NT2/D1 (cell line): ENCODE data around the gene PIK3R6.
"Not testable (repeated sequence)": the region's sequence is repeated elsewhere in the genome, so short reads cannot be mapped to it uniquely, and the experiment has no call there.

ENCODE experiments used
- DNase-seq: peaks from one replicate; pipeline ENCODE4 v3.0.0-alpha.2; 2011; ENCODE audit warnings: low read depth, low spot score
- H3K27me3 ChIP-seq: 2 replicates; pipeline ENCODE4 v1.6.0; 2011; ENCODE audit warnings: mild to moderate bottlenecking; ENCODE audit not compliant: insufficient read length, insufficient read depth
- H3K36me3 ChIP-seq: 2 replicates; pipeline ENCODE4 v1.6.1; 2011; ENCODE audit warnings: mild to moderate bottlenecking, low read length, mixed read lengths; ENCODE audit not compliant: insufficient read depth, insufficient read length
- H3K4me1 ChIP-seq: 2 replicates; pipeline ENCODE4 v1.5.1; 2011; ENCODE audit not compliant: insufficient read depth, insufficient read length
- H3K4me3 ChIP-seq: 2 replicates; pipeline ENCODE4 v1.5.1; 2011; ENCODE audit warnings: low read depth; ENCODE audit not compliant: insufficient read length
- H3K9ac ChIP-seq: 2 replicates; pipeline ENCODE4 v1.6.0; 2011; ENCODE audit warnings: low read depth; ENCODE audit not compliant: insufficient read length
- H3K9me3 ChIP-seq: 2 replicates; pipeline ENCODE4 v1.5.1; 2011; ENCODE audit warnings: mild to moderate bottlenecking, low read length; ENCODE audit not compliant: insufficient read depth
- SUZ12 ChIP-seq: IDR thresholded peaks from 2 replicates; pipeline ENCODE4 v1.6.1; 2011; ENCODE audit not compliant: insufficient read length, insufficient read depth; ENCODE audit errors: extremely low read depth
- YY1 ChIP-seq: IDR thresholded peaks from 2 replicates; pipeline ENCODE4 v1.6.1; 2011; ENCODE audit not compliant: insufficient read length, insufficient read depth
- ZNF274 ChIP-seq: IDR thresholded peaks from 2 replicates; pipeline ENCODE4 v1.6.1; 2011; ENCODE audit warnings: mild to moderate bottlenecking, low read depth, low read length

Gene PIK3R6

DNA sequence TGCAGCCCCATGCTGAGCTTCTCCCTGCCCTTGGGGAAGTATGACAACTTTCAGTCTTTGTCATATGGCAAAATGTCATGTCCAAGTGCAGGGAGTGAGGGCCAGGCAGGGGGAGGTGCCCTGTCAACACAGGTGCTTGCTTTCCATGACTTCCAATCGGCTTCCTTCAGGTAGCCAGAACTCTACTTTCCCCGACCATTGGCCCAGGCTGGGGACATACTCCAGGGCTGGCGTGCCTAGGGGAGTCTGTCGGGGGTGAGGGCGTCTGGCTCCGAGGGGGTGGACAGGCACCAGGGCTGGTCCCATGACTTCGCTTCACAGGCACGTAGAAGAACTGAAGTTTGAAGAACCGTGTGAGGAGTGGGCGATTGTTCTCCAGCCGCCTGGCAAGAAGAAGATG, 19.8 kb upstream of the PIK3R6 start:
- TF ChIP-seq ZNF274, result no peak
- no peak for TF ChIP-seq SUZ12
- no peak for TF ChIP-seq YY1
- Histone ChIP-seq H3K27me3 (no peaks in the 10 kb centered on the region), H3K9ac (no peak overlapping the region), H3K9me3 (no peaks in the 10 kb centered on the region), H3K4me3 (no peak overlapping the region), H3K4me1 (no peaks in the 10 kb centered on the region), H3K36me3 (no peaks in the 10 kb centered on the region)
- DNase-seq, result no peak

DNA sequence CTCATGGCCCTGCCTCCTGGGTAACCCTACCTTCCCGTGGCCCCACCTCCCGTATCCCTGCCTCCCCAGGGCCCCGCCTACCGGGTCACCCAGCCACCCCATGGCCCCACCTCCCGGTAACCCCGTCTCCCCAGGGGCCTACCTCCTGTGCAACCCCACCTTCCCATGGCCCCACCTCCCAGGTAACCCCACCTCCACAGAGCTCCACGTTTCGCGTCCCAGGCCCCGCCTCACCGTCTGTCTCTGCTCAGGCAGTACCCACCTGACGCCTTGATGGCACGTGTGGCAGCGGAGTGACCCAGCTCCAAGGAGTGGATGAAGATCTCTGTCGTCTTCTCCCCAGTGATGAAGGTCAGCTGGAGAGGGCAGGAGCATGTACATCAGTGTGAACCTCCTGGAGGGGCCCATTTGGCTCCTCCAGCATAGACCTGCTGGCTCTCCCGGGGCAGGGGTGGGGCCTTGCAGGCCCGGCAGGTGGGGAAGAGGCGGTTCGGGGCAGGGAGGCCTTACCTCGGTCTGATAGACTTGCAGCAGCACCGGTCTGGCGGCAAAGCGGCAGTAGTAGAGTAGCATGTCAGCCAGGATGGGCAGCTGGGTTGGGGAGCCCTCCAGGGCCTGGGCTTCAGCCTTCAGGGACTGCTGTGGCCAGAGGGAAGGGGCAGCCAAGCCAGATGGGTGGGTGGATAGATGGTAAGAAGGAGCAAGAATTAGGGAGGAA, 18.7 kb upstream of the PIK3R6 start:
- no peak overlapping the region for H3K9ac ChIP-seq
- DNase-seq, result no peak
- no peaks in the 10 kb centered on the region for H3K4me1 ChIP-seq
- H3K36me3 ChIP-seq, result no peaks in the 10 kb centered on the region
- no peaks in the 10 kb centered on the region for H3K27me3 ChIP-seq
- TF ChIP-seq SUZ12 (no peak), YY1 (no peak), ZNF274 (no peak)
- no peaks in the 10 kb centered on the region for H3K9me3 ChIP-seq
- H3K4me3 ChIP-seq, result no peak overlapping the region

DNA sequence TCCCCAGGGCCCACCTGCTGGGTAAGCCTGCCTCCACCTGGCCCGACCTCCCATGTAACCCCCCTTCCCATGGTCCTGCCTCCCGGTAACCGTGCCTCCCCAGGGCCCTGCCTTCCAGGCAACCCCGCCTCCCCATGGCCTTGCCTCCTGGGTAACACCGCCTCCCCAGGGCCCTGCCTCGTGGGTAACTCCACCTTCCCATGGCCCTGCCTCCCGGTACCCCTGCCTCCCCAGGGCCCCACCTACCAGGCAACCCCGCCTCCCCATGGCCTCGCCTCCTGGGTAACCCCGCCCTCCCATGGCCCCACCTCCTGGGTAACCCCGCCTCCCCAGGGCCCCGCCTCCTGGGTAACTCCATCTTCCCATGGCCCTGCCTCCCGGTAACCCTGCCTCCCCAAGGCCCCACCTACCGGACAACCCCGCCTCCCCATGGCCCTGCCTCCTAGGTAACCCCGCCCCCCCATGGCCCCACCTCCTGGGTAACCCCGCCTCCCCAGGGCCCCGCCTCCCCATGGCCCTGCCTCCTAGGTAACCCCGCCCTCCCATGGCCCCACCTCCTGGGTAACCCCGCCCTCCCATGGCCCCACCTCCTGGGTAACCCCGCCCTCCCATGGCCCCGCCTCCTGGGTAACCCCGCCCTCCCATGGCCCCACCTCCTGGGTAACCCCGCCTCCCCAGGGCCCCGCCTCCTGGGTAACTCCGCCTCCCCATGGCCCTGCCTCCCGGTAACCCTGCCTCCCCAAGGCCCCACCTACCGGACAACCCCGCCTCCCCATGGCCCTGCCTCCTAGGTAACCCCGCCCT, 17.9 kb upstream of the PIK3R6 start:
- H3K4me3 ChIP-seq, H3K4me1 ChIP-seq, H3K36me3 ChIP-seq, H3K9me3 ChIP-seq, DNase-seq, H3K9ac ChIP-seq, H3K27me3 ChIP-seq: not testable (repeated sequence)

DNA sequence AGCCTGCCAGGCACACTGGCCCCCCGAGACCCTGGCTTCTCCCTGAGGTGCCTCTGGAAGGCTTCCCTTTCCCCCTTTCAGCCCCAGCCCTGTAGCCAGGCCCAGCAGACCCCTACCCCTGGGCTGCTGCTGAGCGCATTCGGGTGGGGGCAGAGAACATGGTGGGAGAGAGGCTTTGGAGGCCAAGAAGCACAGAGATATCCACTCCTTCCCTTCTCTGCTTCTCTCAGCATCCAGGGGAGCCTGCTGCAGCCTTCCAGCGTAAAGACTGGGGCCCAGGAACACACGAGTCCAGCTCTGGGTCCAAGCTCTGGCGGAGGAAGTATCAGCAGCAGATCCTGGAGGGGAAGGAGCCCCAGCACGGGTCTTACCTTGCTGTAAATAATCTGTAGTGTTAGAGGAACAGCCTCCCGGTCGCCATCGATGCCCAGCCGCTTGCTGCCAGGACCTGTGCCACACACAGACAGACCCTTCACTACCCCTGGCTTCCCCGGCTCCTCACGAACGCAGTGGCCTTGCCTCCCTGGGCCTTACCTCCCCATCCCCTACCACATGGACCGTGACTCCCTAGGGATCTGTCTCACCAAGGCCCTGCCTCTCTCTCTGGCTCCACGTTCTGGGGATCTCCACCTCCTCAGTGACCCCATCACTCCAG, 17.0 kb upstream of the PIK3R6 start:
- no peaks in the 10 kb centered on the region for H3K9me3 ChIP-seq
- no peaks in the 10 kb centered on the region for H3K36me3 ChIP-seq
- H3K4me1 ChIP-seq, result no peaks in the 10 kb centered on the region
- no peak overlapping the region for H3K9ac ChIP-seq
- no peak for DNase-seq
- H3K27me3 ChIP-seq, result no peaks in the 10 kb centered on the region
- TF ChIP-seq SUZ12, result no peak
- no peak for TF ChIP-seq ZNF274
- no peak for TF ChIP-seq YY1
- H3K4me3 ChIP-seq, result no peak overlapping the region

DNA sequence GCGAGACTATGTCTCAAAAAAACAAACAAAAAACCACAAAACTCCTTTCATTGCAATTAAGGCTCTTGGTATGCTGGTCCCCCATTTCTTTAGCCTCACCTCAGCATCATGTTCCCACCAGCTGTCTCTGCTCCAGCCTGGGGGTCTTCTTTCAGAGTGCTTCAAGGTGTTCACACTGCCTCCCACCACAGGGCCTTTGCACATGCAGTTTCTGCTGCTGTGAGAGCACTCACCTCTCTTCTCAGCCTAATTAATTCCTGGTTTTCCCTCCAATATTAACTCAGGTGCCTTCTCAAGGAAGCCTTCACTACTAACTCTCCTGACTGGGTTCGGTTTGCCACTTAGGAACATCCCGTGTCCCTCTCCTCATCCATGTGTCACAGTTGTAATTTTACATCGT, 15.9 kb upstream of the PIK3R6 start:
- Histone ChIP-seq H3K27me3 (no peaks in the 10 kb centered on the region), H3K9me3 (no peaks in the 10 kb centered on the region), H3K9ac (no peak overlapping the region), H3K4me3 (no peak overlapping the region), H3K4me1 (no peaks in the 10 kb centered on the region), H3K36me3 (no peaks in the 10 kb centered on the region)
- TF ChIP-seq SUZ12 (no peak), YY1 (no peak), ZNF274 (no peak)
- no peak for DNase-seq

DNA sequence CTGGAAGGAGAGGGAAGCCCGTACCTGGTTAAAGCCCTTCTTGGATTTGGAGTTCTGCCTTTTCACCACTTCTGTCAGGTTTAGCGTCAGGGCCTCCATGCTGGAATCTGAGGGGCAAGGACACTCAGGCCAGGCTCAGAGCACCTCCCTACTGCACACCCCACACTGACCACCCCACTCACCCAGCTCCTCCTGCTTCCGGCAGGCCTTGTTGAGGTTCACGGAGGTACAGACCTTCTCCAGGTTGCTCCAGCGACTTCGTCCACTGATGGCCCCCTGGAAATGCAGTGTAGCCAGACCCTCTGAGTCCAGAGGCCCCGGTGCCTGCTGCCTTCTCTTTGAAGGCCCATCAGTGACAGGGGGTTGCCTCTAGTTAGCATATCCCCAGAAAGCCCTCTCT, 14.1 kb upstream of the PIK3R6 start:
- no peak for DNase-seq
- H3K9ac ChIP-seq, result no peak overlapping the region
- no peaks in the 10 kb centered on the region for H3K9me3 ChIP-seq
- H3K4me3 ChIP-seq, result no peak overlapping the region
- H3K36me3 ChIP-seq, result no peaks in the 10 kb centered on the region
- no peaks in the 10 kb centered on the region for H3K4me1 ChIP-seq
- no peaks in the 10 kb centered on the region for H3K27me3 ChIP-seq
- TF ChIP-seq ZNF274 (no peak), YY1 (no peak), SUZ12 (no peak)

DNA sequence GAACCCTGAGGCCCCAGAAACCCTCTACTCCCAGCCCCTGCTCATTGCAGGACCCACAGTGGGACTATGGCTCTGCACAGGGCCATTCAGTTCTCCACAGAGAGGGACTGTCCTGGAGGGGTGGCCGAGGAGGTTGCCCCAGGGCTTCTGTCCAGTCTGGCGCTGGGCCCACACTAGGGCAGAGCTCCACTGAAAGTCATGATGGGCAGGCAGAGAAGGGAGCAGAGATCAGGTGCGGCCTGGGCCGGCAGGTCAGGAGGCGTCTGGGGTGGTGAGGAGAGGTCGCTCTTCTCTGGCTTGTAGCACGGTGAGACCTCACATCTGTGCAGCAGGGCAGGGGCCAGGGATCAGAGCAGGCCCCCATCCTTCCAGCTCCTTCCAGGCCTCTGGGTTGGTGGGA, 13.0 kb upstream of the PIK3R6 start:
- no peaks in the 10 kb centered on the region for H3K36me3 ChIP-seq
- H3K4me1 ChIP-seq, result no peaks in the 10 kb centered on the region
- H3K4me3 ChIP-seq, result no peak overlapping the region
- DNase-seq, result no peak
- no peak for TF ChIP-seq SUZ12
- TF ChIP-seq ZNF274, result no peak
- no peak for TF ChIP-seq YY1
- no peaks in the 10 kb centered on the region for H3K27me3 ChIP-seq
- no peaks in the 10 kb centered on the region for H3K9me3 ChIP-seq
- no peak overlapping the region for H3K9ac ChIP-seq
